ENCODE results near the gene TMIE.

TMIE gene

GRCh38 chr3:46666453-46666845, 34.7 kb upstream of the TMIE start:
- no peak for TF ChIP-seq CTCF (IDR thresholded peaks at IDR 0.05)

- no peak for TF ChIP-seq CTCF (IDR thresholded peaks at IDR 0.05)
Observed at GRCh38 chr3:46667061-46667621, 34.1 kb upstream of the TMIE start.

DNA sequence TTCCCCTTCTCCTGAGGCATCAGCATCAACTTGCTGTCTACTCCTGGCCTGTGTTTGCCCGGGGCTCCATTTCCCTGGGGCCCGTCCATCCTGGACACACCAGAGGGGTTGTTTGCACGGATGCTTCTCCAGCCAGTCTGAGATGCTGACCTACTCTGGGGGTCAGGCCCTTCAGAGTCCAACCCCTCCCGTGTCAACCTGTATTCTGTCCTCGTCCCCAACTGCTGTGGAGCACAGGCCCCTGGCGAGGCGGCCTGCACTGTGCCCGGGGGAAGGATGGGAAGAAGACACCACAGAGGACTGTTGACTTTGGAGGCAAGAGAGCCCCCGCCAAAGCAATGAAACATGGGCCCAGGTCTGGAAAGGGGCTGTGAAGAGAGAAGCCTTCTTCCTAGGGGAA, 33.5 kb upstream of the TMIE start:
- no peak for TF ChIP-seq CTCF (IDR thresholded peaks at IDR 0.05)

GRCh38 chr3:46668116-46668515, 33.1 kb upstream of the TMIE start:
- no peak for TF ChIP-seq CTCF (IDR thresholded peaks at IDR 0.05)

- no peak for TF ChIP-seq CTCF (IDR thresholded peaks at IDR 0.05)
Observed at GRCh38 chr3:46668591-46668990, 32.6 kb upstream of the TMIE start.

- TF ChIP-seq CTCF (IDR thresholded peaks at IDR 0.05) = no peak
Observed at GRCh38 chr3:46669191-46669999, 31.8 kb upstream of the TMIE start.

- TF ChIP-seq CTCF (IDR thresholded peaks at IDR 0.05) = no peak
Observed at GRCh38 chr3:46670000-46670890, 30.9 kb upstream of the TMIE start.
